H1 (cell line): Measurements from ENCODE around the gene GPANK1. TPM values are rescaled to one million over a fixed set of nuclear protein-coding genes. Genes with fewer than 3 reads are reported as not detected.
A peak's percentile ranks its signal among the peaks of the same experiment; 100 is the strongest.

Experiments
- CTCF ChIA-PET: fragments of 300-600 bp; sonication (Branson Sonifier 250); formaldehyde crosslinking; loops from one replicate; lab custom pipeline; 2021; ENCODE audit not compliant: partially characterized antibody; lab: Charles Lee
- POLR2A ChIA-PET: fragments of 300-600 bp; sonication (Branson Sonifier 250); formaldehyde crosslinking; loops from one replicate; lab custom pipeline; 2021; ENCODE audit warnings: inconsistent platforms; ENCODE audit not compliant: partially characterized antibody; lab: Charles Lee
- DNase-seq, 2 experiments: peaks; one replicate each; pipeline versions ENCODE4 v3.0.0 to v3.0.0-alpha.2; 2010 to 2022; ENCODE audit warnings: low spot score in 2 of 2, low read depth in 1 of 2, mixed read lengths in 1 of 2
- FAIRE-seq: peaks from 2 replicates; lab custom pipeline; 2011; peaks lifted over from hg19 to GRCh38; lab: Jason Lieb, UNC
- H2AFZ ChIP-seq: 2 replicates; pipeline ENCODE4 v1.8.1; 2012; ENCODE audit warnings: low read length, inconsistent platforms
- H2AK5ac ChIP-seq: 2 replicates; pipeline ENCODE4 v1.6.1; 2013; ENCODE audit warnings: low read depth, low read length
- H2BK120ac ChIP-seq: replicated peaks from 2 replicates; pipeline ENCODE3; 2013; ENCODE audit warnings: low read depth, low read length, inconsistent platforms
- H2BK12ac ChIP-seq: 2 replicates; pipeline ENCODE4 v1.6.1; 2013; ENCODE audit warnings: low read depth, low read length
- H2BK15ac ChIP-seq: 2 replicates; pipeline ENCODE4 v1.6.1; 2013; ENCODE audit warnings: low read length
- H2BK20ac ChIP-seq: 2 replicates; pipeline ENCODE4 v1.6.1; 2013; ENCODE audit warnings: low read length
- H2BK5ac ChIP-seq: 2 replicates; pipeline ENCODE4 v1.6.1; 2013; ENCODE audit warnings: low read depth, low read length
- H3K14ac ChIP-seq: 2 replicates; pipeline ENCODE4 v1.6.1; 2013; ENCODE audit warnings: inconsistent platforms; ENCODE audit not compliant: insufficient read length
- H3K18ac ChIP-seq: 2 replicates; pipeline ENCODE4 v1.6.1; 2013; ENCODE audit warnings: low read length; ENCODE audit errors: extremely low read depth
- H3K23ac ChIP-seq: 2 replicates; pipeline ENCODE4 v1.6.1; 2013; ENCODE audit warnings: inconsistent platforms; ENCODE audit not compliant: insufficient read length
- H3K23me2 ChIP-seq: 2 replicates; pipeline ENCODE4 v1.6.1; 2013; ENCODE audit warnings: low read depth, low read length
- H3K27ac ChIP-seq: 2 replicates; pipeline ENCODE4 v1.6.1; 2011; ENCODE audit warnings: low read depth, low read length, inconsistent platforms
- H3K27me3 ChIP-seq, 4 experiments: replicated peaks in 1 of 4; 1 replicate in 1 of 4; 2 replicates in 3 of 4; pipeline versions ENCODE4 v1.6.1 to v1.8.1; 2011 to 2013; ENCODE audit warnings: low read length in 3 of 4, mild to moderate bottlenecking in 3 of 4, inconsistent platforms in 2 of 4, mixed read lengths in 2 of 4, moderate library complexity in 1 of 4; ENCODE audit not compliant: control insufficient read depth in 3 of 4, insufficient read depth in 3 of 4; ENCODE audit errors: extremely low read depth in 1 of 4
- H3K36me3 ChIP-seq, 4 experiments: 2 replicates each; pipeline versions ENCODE4 v1.6.1 to v1.8.1; 2011 to 2013; ENCODE audit warnings: mild to moderate bottlenecking in 4 of 4, low read length in 3 of 4, moderate library complexity in 2 of 4, control low read depth in 1 of 4, inconsistent platforms in 1 of 4; ENCODE audit not compliant: insufficient read depth in 4 of 4, control insufficient read depth in 2 of 4
- H3K4ac ChIP-seq: replicated peaks from 2 replicates; pipeline ENCODE3; 2013; ENCODE audit warnings: low read length, low read depth, mixed read lengths, inconsistent platforms; ENCODE audit not compliant: insufficient read length
- H3K4me1 ChIP-seq, 4 experiments: replicated peaks in 1 of 4; 1 replicate in 1 of 4; 2 replicates in 3 of 4; pipeline versions ENCODE4 v1.6.1 to v1.8.1; 2011 to 2013; ENCODE audit warnings: low read length in 3 of 4, inconsistent platforms in 2 of 4, mixed read lengths in 1 of 4; ENCODE audit not compliant: insufficient read depth in 4 of 4, control insufficient read depth in 3 of 4
- H3K4me2 ChIP-seq, 2 experiments: 2 replicates each; pipeline versions ENCODE4 v1.6.1 to v1.8.1; 2011 to 2013; ENCODE audit warnings: low read depth in 2 of 2, low read length in 2 of 2, control low read depth in 1 of 2, inconsistent platforms in 1 of 2, mild to moderate bottlenecking in 1 of 2; ENCODE audit not compliant: insufficient read depth in 1 of 2
- H3K4me3 ChIP-seq, 4 experiments: fragments of 200-600, 300-600 bp in 1 of 4; sonication (generic), shearing (Covaris generic), sonication (Bioruptor Twin) in 1 of 4; 2 replicates each; pipeline versions ENCODE4 v1.5.1 to v1.8.1; 2011 to 2016; ENCODE audit warnings: low read length in 4 of 4, low read depth in 3 of 4, control low read depth in 2 of 4, inconsistent platforms in 2 of 4, mild to moderate bottlenecking in 2 of 4, mixed read lengths in 1 of 4, moderate library complexity in 1 of 4; ENCODE audit not compliant: insufficient read depth in 2 of 4; ENCODE audit errors: extremely low read depth in 1 of 4
- H3K56ac ChIP-seq: replicated peaks from 2 replicates; pipeline ENCODE3; 2013; ENCODE audit warnings: low read depth, mild to moderate bottlenecking, mixed read lengths, low read length, inconsistent platforms; ENCODE audit not compliant: insufficient read length
- H3K79me1 ChIP-seq: 2 replicates; pipeline ENCODE4 v1.6.1; 2013; ENCODE audit warnings: low read depth, low read length, control low read depth
- H3K79me2 ChIP-seq, 2 experiments: 2 replicates each; pipeline versions ENCODE4 v1.6.1 to v1.8.1; 2012 to 2013; ENCODE audit warnings: low read length in 2 of 2, mild to moderate bottlenecking in 2 of 2, inconsistent platforms in 1 of 2; ENCODE audit not compliant: insufficient read depth in 2 of 2, control insufficient read depth in 1 of 2
- H3K9ac ChIP-seq, 4 experiments: replicated peaks in 1 of 4; 1 replicate in 1 of 4; 2 replicates in 3 of 4; pipeline versions ENCODE4 v1.6.1 to v1.8.1; 2011 to 2013; ENCODE audit warnings: low read depth in 3 of 4, low read length in 3 of 4, control low read depth in 2 of 4, mild to moderate bottlenecking in 2 of 4, moderate library complexity in 2 of 4, inconsistent platforms in 1 of 4; ENCODE audit errors: extremely low read depth in 1 of 4
- H3K9me3 ChIP-seq, 2 experiments: 2 replicates each; pipeline versions ENCODE4 v1.6.1 to v1.8.1; 2012 to 2013; ENCODE audit warnings: mild to moderate bottlenecking in 2 of 2, moderate library complexity in 2 of 2, control low read depth in 1 of 2, inconsistent platforms in 1 of 2, low read depth in 1 of 2, low read length in 1 of 2, mixed read lengths in 1 of 2; ENCODE audit not compliant: insufficient read depth in 2 of 2
- H4K20me1 ChIP-seq, 2 experiments: replicated peaks in 1 of 2; 2 replicates each; pipeline versions ENCODE3 to v1.8.1; 2011 to 2013; ENCODE audit warnings: inconsistent platforms in 2 of 2, low read length in 2 of 2, mild to moderate bottlenecking in 1 of 2; ENCODE audit not compliant: insufficient read depth in 2 of 2, control insufficient read depth in 1 of 2
- H4K5ac ChIP-seq: 2 replicates; pipeline ENCODE4 v1.6.1; 2013; ENCODE audit warnings: low read length, low read depth, mixed read lengths, inconsistent platforms; ENCODE audit not compliant: insufficient read length
- H4K8ac ChIP-seq: 2 replicates; pipeline ENCODE4 v1.8.0; 2013; ENCODE audit warnings: mild to moderate bottlenecking, moderate library complexity, low read length, inconsistent platforms; ENCODE audit not compliant: insufficient read depth; ENCODE audit errors: extremely low read depth
- H4K91ac ChIP-seq: replicated peaks from 2 replicates; pipeline ENCODE3; 2013; ENCODE audit warnings: low read length, mixed read lengths, inconsistent platforms; ENCODE audit not compliant: insufficient read length
- HDAC2 ChIP-seq, 2 experiments: fragments of 300-600 bp in 1 of 2; sonication (generic) in 1 of 2; IDR thresholded peaks; 2 replicates each; pipeline ENCODE4 v1.6.1; 2011 to 2012; ENCODE audit warnings: low read depth in 2 of 2, low read length in 2 of 2, mild to moderate bottlenecking in 2 of 2, moderate library complexity in 2 of 2, borderline replicate concordance in 1 of 2, inconsistent platforms in 1 of 2
- TEAD4 ChIP-seq: IDR thresholded peaks from 2 replicates; pipeline ENCODE4 v1.6.1; 2012; ENCODE audit warnings: low read depth, low read length, inconsistent platforms, mixed read lengths
- WGBS, 2 experiments: shearing (Covaris generic) in 1 of 2; methylation state at CpG; one replicate each; pipeline versions ENCODE4 v1.1.6 to v1.1.7; 2013 to 2015; ENCODE audit warnings: low lambda C conversion rate in 2 of 2, mixed read lengths in 2 of 2, inconsistent platforms in 1 of 2, low coverage in 1 of 2, missing lambda C conversion rate in 1 of 2; ENCODE audit not compliant: insufficient replicate concordance in 2 of 2, insufficient coverage in 1 of 2, insufficient read length in 1 of 2; ENCODE audit errors: extremely low coverage in 1 of 2, missing lambda C conversion rate in 1 of 2; 5-methylcytosine and 5-hydroxymethylcytosine counted together
- polyA plus RNA-seq, 7 experiments: library from polyadenylated mRNA; depleted of rRNA in 3 of 7; stranded (reverse) in 5 of 7; unstranded in 2 of 7; fragments of >200 nt in 5 of 7; fragments of 200-250 nt in 2 of 7; gene quantifications; 1 replicate in 5 of 7; 2 replicates in 1 of 7; 4 replicates in 1 of 7; pipeline versions ENCODE4 v1.2.1 to v1.2.3, GENCODE V29; 2011 to 2013; ENCODE audit warnings: missing spikeins in 2 of 7, mixed read lengths in 2 of 7
- total RNA-seq: library from RNA; stranded (reverse); fragmentation: NEBNext Ultra II Directional; extraction: Animal tissue kit (Norgen Biotek cat#: 25700); gene quantifications from 2 replicates; pipeline ENCODE4 v1.2.1, GENCODE V29; 2021
- TF ChIP-seq, protein P1 (sequence below): IDR thresholded peaks from 2 replicates; pipeline ENCODE4 v1.6.1; 2012; ENCODE audit warnings: inconsistent platforms

GPANK1 gene
- total and polyA plus RNA-seq, 2 of the 8 experiments (the other 6 are each of a cell fraction or from before 2014, with no cell fraction given) = 24.5 to 30.2 TPM

- Histone ChIP-seq H3K4me2 (no peak overlapping the region), H3K56ac (no peak overlapping the region), H3K27me3 (no peaks in the 10 kb centered on the region), H3K36me3 (peaks cover 4 to 10% (median 7%) of the 10 kb centered on the region in 4 experiments; a peak in 5 of 8 replicates), H3K23ac (no peak overlapping the region), H3K18ac (no peak overlapping the region), H3K4me3 (no peak overlapping the region), H2BK5ac (peak overlapping the region; percentile 35; the same call in 1 of the 2 replicates), H3K23me2 (peaks cover 4% of the 10 kb centered on the region), H4K91ac (no peak overlapping the region), H3K27ac (no peak overlapping the region), H2BK20ac (no peak overlapping the region), H2BK12ac (no peak overlapping the region), H4K5ac (no peak overlapping the region), H3K4ac (no peak overlapping the region), H3K79me2 (peaks cover 0 to 22% of the 10 kb centered on the region in 2 experiments; a peak in 2 of 4 replicates), H4K8ac (no peak overlapping the region), H3K9ac (no peak overlapping the region), H2AFZ (no peak overlapping the region), H3K79me1 (peaks cover 9% of the 10 kb centered on the region), H2BK15ac (no peak overlapping the region), H2AK5ac (no peak overlapping the region), H3K4me1 (peaks cover 0 to 7% (median 2%) of the 10 kb centered on the region in 4 experiments; a peak in 3 of 7 replicates), H2BK120ac (no peak overlapping the region), H3K9me3 (no peaks in the 10 kb centered on the region), H3K14ac (no peak overlapping the region), H4K20me1 (peaks cover 0 to 3% of the 10 kb centered on the region in 2 experiments)
- ChIA-PET CTCF (interaction anchor here (0.6 to 3.2 kb wide), 5 partner anchors 51 to 116 kb away, joined by 3 to 9 read pairs (median 6); no protein-coding TSS in a partner anchor), POLR2A (interaction anchor here (1.0 to 25.5 kb wide), 8 partner anchors 6 to 127 kb away, joined by 3 to 883 read pairs (median 12); partner anchors contain the start of genes AIF1, ATP6V1G2, C6orf47 and CSNK2B)
- 83% methylated on average over 6 of the region's 6 CpGs; no CpG with 5 or more reads in 1 of the 2 experiments for WGBS, 2 experiments
- DNase-seq (no peak), FAIRE-seq (no peak)
- TF ChIP-seq TEAD4 = no peak
- TF ChIP-seq HDAC2 (IDR thresholded peaks at IDR 0.05; ENCODE audit: borderline replicate concordance in 1 of 2, low read depth in 2 of 2, low read length in 2 of 2) = no peak
- TF ChIP-seq, protein P1, sequence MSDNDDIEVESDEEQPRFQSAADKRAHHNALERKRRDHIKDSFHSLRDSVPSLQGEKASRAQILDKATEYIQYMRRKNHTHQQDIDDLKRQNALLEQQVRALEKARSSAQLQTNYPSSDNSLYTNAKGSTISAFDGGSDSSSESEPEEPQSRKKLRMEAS = no peak
Measured at GRCh38 chr6:31657406-31658157, 7.2 kb downstream of the GPANK1 start.
